ENCODE measurements around the gene PELI2.

The PELI2 gene

GRCh38 chr14:56120091-56120691, 2.0 kb downstream of the PELI2 start:
- peak; percentile 33 for DNase-seq

GRCh38 chr14:56121816-56122215, 3.6 kb downstream of the PELI2 start:
- DNase-seq, result no peak

- no peak for DNase-seq
Observed at GRCh38 chr14:56122301-56122700, 4.1 kb downstream of the PELI2 start.

- DNase-seq, result no peak
Observed at GRCh38 chr14:56124327-56124726, 6.1 kb downstream of the PELI2 start.

- no peak for DNase-seq
Observed at GRCh38 chr14:56125772-56126636, 7.8 kb downstream of the PELI2 start.

- no peak for DNase-seq
Observed at GRCh38 chr14:56126637-56126913, 8.4 kb downstream of the PELI2 start.

GRCh38 chr14:56127156-56127555, 8.9 kb downstream of the PELI2 start:
- DNase-seq, result no peak

GRCh38 chr14:56129092-56129491, 10.9 kb downstream of the PELI2 start:
- no peak for DNase-seq

GRCh38 chr14:56129933-56130332, 11.7 kb downstream of the PELI2 start:
- DNase-seq, result peak; percentile 36

GRCh38 chr14:56131004-56131864, 13.0 kb downstream of the PELI2 start:
- DNase-seq, result no peak

GRCh38 chr14:56131865-56132833, 13.9 kb downstream of the PELI2 start:
- DNase-seq, result no peak

GRCh38 chr14:56133547-56133946, 15.3 kb downstream of the PELI2 start:
- DNase-seq, result no peak

- DNase-seq, result no peak
Observed at GRCh38 chr14:56135001-56135400, 16.8 kb downstream of the PELI2 start.

GRCh38 chr14:56135668-56136067, 17.5 kb downstream of the PELI2 start:
- DNase-seq, result no peak

- DNase-seq, result no peak
Observed at GRCh38 chr14:56136571-56137452, 18.6 kb downstream of the PELI2 start.

GRCh38 chr14:56137453-56137807, 19.2 kb downstream of the PELI2 start:
- DNase-seq, result no peak

GRCh38 chr14:56137849-56138248, 19.6 kb downstream of the PELI2 start:
- no peak for DNase-seq

GRCh38 chr14:56138928-56139327, 20.7 kb downstream of the PELI2 start:
- no peak for DNase-seq

GRCh38 chr14:56142314-56142713, 24.1 kb downstream of the PELI2 start:
- no peak for DNase-seq

GRCh38 chr14:56143025-56143424, 24.8 kb downstream of the PELI2 start:
- peak; percentile 4 for DNase-seq

GRCh38 chr14:56144176-56144575, 26.0 kb downstream of the PELI2 start:
- DNase-seq, result no peak

Measured in OCI-M1 (cell line).